ENCODE results near the gene ITPK1.
A peak's percentile ranks its signal among the peaks of the same experiment; 100 is the strongest.
"Not testable (repeated sequence)": the region's sequence is repeated elsewhere in the genome, so short reads cannot be mapped to it uniquely, and the experiment has no call there.

The ITPK1 gene

DNA sequence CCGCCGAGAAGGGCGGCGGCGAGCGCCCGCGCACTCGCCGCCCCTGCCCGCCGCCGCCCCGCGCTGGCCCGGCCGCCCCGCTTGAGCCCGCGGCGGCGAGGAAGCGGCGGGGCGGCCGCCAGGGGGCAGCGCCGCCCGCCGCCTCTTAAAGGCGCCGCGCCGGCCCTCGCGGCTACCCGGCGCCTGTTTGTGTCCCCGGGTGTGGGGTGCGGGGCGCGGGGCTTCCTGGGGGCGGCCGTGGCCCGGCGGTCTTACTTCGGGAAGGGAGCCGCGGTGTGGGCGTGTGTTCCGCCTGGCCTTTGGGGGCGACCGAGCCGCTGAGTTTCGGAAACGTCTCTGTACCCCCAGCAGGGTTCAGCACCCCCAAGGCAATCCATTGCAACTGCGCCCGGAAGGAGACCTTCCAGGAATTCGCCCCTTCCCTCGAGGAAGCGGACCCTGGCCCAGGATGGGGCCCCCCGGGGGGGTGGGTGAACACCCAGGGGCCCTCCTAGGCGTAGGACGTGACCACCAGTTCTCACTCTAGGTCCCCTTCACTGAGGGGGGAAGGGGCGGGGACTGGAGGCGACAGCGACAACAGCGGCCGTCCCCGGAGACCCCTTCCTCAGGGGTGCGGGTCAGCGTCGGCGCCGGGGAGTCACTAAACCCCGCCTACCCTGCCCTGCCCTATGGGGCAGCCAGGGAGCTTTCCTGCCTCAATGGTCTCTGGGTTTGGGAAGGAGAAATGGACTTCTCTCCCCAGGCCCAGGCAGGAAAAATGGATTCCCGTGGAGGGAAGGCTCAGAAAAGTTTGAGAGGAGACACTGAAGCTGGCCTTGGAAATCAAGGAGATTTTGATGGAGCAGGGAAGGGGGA, at the start of gene ITPK1:
Gene ITPK1 (minus strand): TSS at position 105 of the 855 bp plus-strand sequence. CDS start 762 bp downstream, outside the sequence.
- peak; percentile 45 for DNase-seq

DNA sequence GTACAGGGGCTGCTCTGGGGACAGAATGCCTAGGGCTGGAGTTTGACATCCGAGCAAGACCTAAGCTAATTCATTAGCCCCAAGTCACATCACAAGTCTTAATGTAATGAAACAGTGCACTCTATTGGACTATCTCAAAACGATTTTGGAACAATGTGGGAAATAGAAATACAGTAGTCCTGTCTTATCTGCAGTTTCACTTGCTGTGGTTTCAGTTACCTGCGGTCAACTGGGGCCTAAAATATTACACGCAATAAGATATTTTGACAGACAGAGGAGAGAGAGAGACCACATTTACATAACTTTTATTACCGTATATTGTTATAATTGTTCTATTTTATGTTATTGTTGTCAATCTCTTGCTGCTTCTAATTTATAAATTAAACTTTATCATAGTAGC, 47.8 kb upstream of the ITPK1 start:
- no peak for DNase-seq

DNA sequence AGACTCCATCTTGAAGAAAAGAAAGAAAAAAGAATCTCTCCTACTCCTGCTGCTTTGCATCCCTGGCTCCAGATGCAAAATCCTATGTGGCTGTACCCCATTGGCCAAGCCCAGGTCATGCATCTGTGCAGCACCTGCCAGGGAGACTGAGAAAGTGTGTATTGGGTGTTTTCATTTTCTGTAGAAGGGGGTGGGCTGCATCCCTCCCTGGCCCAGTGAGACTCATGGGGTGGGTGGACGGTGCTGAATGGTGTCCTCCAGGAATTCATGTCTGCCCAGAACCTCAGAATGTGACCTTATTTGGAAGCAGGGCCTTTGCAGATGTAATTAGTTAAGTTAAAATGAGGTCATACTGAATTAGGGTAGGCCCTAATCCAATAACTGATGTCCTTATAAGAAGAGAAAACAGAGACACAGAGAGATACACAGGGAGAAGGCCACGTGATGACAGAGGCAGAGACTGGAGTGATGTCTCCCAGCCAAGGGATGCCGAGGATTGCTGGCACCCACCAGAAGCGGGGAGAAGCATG, 45.8 kb upstream of the ITPK1 start:
- no peak for DNase-seq

DNA sequence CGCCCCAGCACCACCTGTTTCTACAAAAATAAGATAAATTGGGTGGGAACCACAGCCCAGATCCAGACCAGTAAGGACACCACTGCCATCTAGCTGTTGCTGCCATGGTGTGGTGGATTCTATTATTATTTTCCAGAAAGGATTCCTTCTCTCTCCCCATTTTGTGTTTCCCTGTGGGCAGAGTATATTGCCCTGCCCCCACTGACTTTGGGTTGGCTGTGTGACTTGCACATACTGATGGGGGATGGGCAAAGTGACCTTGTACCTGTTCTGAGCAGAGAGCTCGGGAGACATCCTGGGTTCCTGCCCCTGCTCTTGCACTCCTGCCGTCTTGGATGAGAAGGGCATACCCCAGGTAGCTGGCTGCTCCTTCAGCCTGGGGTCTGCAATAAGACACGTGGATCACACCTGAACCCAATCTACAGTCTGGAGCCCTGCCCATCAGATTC, 44.7 kb upstream of the ITPK1 start:
- DNase-seq, result no peak

DNA sequence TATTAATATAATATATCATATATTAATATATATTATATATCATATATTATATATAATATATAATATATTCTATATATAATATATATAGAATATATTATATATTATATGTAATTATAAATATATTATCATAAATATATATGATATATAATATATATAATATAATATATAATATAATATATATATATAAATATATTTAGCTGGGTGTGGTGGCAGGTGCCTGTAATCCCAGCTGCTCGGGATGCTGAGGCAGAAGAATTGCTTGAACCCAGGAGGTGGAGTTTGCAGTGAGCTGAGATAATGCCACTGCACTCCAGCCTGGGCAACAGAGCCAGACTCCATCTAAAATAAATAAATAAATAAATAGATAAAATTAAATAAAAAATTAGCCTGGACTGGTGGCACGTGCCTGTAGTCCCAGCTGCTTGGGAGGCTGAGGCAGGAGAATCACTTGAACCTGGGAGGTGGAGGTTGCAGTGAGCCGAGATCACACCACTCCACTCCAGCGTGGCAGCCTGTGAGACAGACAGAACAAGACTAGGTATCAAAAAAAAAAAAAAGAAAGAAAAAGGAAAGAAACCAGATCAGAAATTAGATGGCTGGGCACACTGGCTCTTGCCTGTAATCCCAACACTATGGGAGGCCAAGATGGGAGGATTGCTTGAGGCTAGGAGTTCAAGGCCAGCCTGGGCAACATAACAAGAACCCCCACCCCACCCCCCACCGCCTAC, 44.1 kb upstream of the ITPK1 start:
- not testable (repeated sequence) for DNase-seq

DNA sequence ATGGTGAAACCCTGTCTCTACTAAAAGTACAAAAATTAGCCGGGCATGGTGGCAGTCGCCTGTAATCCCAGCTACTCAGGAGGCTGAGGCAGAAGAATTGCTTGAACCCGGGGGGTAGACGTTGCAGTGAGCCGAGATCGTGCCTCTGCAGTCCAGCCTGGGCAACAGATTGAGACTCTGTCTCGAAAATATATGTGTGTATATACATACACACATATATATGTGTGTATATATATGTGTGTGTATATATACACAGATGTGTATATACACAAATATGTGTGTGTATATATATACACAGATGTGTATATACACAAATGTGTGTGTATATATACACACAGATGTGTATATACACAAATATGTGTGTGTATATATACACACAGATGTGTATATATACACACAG, 42.6 kb upstream of the ITPK1 start:
- not testable (repeated sequence) for DNase-seq

DNA sequence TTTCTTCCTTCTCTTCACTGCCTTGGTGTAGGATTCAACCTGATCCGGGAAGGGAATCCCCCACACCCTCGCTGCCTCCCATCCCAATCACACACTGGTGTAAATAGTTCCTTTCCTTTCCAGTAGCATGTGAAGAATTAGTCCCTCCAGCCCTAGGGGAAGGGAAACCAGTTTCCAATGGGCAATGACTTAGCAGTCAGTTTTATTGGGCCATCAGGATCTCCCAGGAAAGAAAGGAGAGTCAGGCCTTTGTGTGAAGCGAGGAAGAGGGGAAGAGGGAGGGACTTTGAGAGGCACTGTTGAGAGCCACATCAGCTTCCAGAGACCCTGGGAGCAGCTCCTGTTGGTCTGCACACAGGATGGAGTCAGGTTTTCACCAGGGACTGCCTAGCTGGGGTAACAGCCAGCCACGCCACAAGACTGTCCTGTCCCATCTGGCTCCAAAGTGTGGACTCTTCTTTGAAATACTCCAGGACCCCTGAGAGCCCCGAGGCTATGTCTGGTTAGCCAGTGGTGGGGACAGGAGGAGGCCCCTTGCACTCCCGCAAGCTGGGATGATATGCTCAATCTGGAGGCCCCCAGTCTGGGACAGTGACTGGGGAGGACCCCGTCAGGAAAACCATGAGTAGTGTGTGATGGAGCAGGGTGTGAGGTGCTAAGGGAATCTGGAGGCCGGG, 41.1 kb upstream of the ITPK1 start:
- DNase-seq, result no peak

DNA sequence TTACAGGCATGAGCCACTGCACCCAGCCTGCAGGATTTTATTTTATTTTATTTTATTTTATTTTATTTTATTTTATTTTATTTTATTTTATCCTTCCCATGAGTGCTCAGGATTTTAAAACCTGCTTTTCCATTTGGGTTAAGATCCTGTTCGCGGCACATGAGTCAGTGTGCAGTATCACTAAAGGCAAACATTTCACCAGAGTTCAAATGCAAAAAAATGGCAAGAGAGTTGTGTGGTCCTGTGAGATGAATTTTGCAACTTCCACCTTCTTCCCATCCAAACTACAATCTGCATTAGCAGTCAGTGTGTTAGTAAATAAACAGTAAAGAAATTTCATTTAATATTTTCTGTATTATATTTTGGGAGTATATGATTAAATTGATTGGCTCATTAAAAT, 39.9 kb upstream of the ITPK1 start:
- no peak for DNase-seq

DNA sequence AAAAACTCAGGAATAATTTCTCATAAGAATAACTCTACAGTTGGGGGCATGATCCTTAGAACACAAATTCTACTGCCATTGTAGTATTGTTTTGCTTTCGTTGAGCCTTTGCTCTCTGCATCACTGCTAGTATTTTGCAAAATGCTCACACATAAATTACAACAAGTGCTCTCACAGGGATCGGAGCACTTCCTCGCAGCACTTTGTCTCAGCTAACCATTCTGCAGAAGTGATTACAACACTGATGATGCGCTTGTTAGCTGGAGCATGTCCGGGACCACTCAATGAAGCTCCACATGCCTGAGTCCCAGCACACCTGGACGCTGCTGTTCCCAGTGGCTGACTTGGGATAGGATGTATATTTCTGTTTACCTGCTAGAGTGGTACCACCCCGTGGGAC, 37.4 kb upstream of the ITPK1 start:
- DNase-seq, result no peak

DNA sequence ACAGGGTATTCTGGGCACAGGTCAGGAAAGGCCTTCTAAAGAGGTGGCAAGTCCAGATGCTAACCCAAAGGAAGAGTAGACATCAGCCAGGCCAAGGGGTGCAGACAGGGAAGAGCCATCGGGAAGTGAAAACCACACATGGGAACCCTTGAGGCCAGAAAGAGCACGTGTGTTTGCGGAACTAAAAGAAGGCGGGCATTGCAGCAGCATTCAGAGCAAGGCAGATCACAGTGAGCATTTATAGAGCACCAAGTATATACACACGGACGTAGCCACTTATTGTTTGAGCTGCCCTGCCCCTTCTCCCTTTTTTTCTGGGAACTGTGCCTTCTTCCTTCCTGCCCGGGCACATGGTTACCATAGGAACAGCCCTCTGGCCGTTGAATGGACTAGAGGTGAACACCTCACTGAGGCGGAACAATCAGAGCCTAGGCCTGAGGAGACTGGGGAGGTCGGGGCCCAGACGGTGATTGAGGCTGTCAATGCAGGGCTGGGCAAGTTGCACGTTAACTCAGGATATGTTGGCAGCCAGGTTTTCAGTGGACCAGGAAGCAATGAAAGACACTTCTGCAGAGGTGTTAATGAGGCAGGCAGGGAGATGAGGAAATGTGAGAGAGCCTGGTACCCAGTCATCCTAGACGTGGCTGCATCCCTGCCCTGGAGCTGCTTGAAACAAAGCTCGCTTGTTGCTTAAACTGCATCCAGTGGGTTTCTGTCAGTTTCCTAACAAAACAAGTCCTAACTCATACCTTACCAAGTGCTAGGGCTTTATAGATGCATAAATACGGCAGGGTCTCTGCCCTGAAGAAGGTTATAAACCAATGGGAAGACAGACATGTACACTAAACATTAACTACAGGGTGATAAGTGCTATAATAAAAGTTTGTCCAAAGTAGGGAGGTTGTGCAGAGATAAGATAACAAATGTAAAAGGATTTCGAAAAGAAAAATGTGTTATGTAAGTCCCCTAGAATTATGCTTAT, 34.8 kb upstream of the ITPK1 start:
- no peak for DNase-seq

DNA sequence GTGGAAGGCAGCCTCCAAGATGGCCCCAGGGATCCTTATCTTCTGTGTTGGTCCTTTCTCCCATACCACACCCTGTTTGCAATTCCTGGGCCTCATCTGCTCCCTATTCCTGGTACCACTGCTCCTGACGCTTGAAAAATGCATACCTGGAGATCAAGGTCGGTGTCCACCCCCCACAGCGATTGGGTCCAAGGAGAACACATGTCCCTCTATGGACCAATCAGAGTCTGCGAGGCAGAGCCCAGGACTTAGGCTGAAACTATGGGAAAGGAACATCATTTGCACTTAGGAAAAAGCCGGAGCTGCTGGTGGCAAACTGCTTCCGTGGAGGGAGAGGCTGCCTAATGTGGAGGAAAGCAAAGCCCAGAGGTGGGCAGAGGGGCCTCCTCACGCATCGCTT, 33.3 kb upstream of the ITPK1 start:
- DNase-seq, result no peak

DNA sequence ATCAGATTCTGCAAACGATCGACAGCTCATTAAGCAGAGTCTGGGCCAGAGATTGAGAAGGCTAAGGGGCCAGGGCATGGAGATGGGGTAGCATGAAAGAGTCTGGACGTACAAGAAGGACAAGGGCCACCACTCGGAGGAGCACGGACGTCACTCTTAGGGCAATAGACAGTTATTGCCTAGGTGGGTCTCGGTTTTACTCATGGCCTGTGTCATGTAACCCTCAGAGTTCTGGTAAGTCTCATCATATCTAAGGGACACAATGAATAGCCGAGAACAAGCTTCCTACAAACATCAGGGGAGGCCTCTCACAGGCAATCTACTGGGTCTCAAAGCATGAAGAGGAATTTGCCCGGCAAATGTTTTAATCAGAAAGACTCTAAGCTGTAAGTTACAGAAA, 30.4 kb upstream of the ITPK1 start:
- DNase-seq, result peak; percentile 66

DNA sequence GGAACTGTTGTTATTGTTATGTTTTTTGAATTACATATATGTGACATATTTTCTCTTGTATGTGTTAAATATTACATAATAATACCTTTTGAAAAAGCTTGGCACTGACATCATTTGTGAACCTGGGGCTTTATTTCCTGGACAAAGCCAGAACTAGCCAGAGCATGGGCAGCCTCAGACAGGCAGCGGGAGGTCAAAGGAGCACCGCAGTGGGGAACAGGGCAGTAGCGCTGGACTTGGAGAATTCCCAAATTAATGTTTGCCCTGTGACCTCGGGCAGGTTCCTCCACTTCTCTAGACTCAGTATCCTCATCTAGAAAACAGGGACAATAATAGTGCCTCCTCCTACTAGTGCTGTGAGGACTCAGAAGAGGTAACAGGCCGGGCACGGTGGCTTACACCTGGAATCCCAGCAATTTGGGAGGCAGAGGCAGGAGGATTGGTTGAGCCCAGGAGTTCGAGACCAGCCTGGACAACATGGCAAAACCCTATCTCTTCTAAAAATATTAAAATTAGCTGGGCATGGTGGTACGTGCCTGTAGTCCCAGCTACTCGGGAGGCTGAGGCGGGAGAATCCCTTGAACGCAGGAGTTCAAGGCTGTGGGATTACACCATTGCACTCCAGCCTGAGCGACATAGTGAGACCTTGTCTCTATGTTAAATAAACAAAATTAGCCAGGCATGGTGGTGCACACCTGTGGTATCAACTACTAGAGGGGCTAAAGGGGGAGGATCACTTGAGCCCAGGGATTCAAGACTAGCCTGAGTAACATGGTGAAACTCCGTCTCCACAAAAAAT, 27.3 kb upstream of the ITPK1 start:
- DNase-seq, result no peak

DNA sequence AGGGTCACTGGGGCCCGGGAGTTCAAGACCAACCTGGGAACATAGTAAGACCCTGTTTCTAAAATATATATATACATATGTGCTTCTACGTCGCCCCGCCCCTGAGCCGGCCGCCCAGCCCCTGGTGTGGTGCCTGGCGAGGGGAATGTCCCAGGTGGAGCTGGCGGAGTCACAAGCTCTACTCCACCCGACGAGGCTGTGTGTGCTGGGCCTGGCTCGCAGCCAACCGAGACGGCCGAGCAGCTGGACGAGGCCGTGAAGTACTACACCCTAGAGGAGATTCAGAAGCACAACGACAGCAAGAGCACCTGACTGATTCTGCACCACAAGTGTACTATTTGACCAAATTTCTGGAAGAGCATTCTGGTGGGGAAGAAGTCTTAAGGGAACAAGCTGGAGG, 22.1 kb upstream of the ITPK1 start:
- no peak for DNase-seq

DNA sequence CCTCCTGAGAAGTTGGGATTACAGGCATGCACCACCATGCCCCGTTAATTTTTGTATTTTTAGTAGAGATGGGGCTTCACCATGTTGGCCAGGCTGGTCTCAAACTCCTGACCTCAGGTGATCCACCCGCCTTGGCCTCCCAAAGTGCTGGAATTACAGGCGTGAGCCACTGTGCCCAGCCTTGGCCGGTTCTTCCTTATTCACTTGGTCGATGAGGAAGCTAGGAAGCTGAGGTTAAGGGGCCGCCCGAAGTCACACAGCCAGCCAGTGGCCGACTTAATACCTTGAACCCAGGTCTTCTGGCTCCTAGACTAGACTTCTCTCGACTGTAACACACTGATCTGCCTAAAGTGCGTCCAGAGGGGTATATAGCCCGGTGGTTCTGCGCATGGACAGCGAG, 20.8 kb upstream of the ITPK1 start:
- not testable (repeated sequence) for DNase-seq

DNA sequence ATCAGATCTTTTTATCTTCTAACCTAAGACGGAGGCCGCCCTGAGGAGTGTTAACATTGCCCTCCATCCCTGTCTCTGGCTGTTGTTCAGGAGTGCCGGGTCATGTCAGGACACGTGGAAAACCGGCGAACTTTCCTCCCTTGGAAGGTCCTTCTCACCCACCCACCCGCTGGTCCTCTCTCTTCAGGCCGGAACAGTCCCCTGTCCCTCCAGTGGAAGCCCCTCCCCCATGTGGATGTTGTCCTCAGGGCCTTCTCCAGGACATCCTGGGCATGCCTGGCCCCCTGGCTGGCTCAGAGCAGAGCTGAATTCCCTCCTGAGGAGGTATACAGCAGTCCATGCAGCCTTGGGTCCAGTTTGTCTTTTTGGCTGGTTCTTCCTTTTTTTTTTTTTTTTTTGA, 20.3 kb upstream of the ITPK1 start:
- DNase-seq, result no peak

DNA sequence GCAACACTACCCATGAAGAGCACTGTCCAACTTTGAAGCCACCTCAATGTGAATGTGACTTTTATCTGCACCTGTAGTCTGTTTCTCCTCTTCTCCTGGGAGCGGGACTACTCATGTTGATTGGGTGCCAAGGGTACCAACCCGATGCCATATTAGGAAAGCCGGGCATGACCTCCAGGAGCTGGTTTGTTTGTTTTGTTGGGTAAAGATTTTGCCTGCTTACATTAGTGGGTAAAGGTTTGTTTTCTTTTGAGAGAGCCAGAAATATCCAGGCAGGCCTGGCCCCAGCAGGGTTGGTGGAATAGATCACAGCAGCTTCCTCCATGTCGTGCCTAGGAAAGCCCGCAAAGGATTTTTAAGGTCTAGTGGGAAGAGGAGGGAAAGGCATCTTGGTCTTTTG, 19.7 kb upstream of the ITPK1 start:
- no peak for DNase-seq

DNA sequence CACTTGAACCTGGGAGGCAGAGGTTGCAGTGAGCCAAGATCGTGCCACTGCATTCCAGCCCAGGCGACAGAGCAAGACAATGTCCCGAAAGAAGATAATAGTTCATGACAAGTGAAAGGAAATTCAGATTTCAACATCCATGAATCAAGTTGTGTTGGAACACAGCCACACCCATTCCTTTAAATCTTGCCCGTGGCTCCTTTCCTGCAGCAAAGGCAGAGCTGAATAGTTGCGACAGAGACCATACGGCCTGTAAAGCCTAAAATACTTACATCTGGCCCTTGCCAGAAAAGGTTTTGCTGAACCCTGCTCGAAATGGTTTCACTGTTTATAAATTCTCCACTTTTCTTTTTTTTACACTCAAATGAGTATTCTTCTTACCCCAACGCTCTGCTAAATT, 17.7 kb upstream of the ITPK1 start:
- DNase-seq, result no peak

DNA sequence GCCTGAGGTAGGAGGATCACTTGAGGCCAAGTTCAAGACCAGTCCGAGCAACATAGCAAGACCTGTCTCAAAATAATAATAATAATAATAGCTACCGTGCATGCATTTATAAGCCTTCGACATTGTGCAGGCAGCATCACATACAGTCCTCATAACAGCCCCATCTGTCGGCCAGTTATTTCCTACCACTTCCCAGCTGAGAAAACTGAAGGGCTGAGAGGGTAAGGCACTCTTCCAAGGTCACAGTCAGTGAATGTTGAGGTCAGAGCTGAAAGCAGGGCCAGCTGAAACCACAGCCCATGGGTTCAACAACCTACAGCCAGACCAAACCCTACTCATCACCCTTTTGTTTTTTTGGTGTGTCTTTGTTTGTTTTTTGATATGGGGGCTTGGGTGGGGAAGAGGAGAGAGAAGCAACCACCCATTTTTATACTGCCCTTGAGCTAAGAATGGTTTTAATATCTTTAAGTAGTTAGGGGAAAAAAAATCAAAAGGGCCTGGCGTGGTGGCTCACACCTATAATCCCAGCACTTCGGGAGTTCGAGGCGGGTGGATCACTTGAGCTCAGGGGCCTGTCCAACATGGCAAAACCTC, 16.8 kb upstream of the ITPK1 start:
- no peak for DNase-seq

DNA sequence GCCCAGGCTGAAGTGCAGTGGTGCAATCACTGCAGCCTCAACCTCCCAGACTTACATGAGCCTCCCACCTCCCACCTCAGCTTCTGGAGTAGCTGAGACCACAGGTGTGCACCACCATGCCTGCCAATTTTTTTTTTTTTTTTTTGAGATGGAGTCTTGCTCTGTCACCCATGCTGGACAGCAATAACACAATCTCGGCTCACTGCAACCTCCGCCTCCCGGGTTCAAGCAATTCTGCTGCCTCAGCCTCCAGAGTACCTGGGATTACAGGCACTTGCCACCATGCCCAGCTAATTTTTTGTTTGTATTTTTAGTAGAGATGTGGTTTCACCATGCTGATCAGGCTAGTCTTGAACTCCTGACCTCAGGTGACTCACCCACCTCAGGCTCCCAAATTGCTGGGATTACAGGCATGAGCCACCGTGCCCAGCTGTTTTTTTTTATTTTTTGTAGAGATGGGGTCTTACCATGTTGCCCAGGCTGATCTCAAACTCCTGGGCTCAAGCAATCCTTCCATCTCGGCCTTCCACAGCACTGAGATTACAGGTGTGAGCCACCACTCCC, 15.6 kb upstream of the ITPK1 start:
- DNase-seq, result not testable (repeated sequence)
